HUES64 (cell line): ENCODE measurements around the gene PARD3.
"Not testable (repeated sequence)": the region's sequence is repeated elsewhere in the genome, so short reads cannot be mapped to it uniquely, and the experiment has no call there.

Source experiments
- H3K27ac ChIP-seq: 2 replicates; pipeline ENCODE4 v1.7.0; 2013; ENCODE audit warnings: low read depth, low read length, inconsistent platforms
- H3K27me3 ChIP-seq: 2 replicates; pipeline ENCODE4 v1.6.1; 2013; ENCODE audit warnings: mild to moderate bottlenecking, low read length; ENCODE audit not compliant: insufficient read depth
- H3K36me3 ChIP-seq: 2 replicates; pipeline ENCODE4 v1.6.1; 2013; ENCODE audit warnings: mild to moderate bottlenecking, low read length; ENCODE audit not compliant: insufficient read depth
- H3K4me1 ChIP-seq: 2 replicates; pipeline ENCODE4 v1.6.1; 2013; ENCODE audit warnings: mild to moderate bottlenecking, low read length, moderate library complexity; ENCODE audit not compliant: insufficient read depth
- H3K4me3 ChIP-seq: 2 replicates; pipeline ENCODE4 v1.5.1; 2013; ENCODE audit warnings: mild to moderate bottlenecking, low read length, moderate library complexity
- H3K9ac ChIP-seq: 2 replicates; pipeline ENCODE4 v1.6.1; 2013; ENCODE audit warnings: mild to moderate bottlenecking, low read depth, low read length
- H3K9me3 ChIP-seq: 2 replicates; pipeline ENCODE4 v1.6.1; 2013; ENCODE audit warnings: low read depth, low read length; ENCODE audit not compliant: insufficient read depth
- WGBS: fragments of 150-250, 120-280 bp; methylation state at CpG from one replicate; pipeline ENCODE4 v1.1.7; 2013; ENCODE audit warnings: missing lambda C conversion rate; 5-methylcytosine and 5-hydroxymethylcytosine counted together

Gene PARD3

GRCh38 chr10:34646331-34646730, 168.8 kb downstream of the PARD3 start:
- Histone ChIP-seq H3K27ac (no peak overlapping the region), H3K27me3 (no peaks in the 10 kb centered on the region), H3K4me3 (no peak overlapping the region), H3K9ac (no peak overlapping the region), H3K9me3 (no peaks in the 10 kb centered on the region), H3K4me1 (peaks cover 9% of the 10 kb centered on the region), H3K36me3 (no peaks in the 10 kb centered on the region)
- 97% methylated on average over 6 of the region's 6 CpGs for WGBS

GRCh38 chr10:34644815-34645214, 170.3 kb downstream of the PARD3 start:
- H3K9me3 ChIP-seq, H3K9ac ChIP-seq, H3K36me3 ChIP-seq, H3K4me3 ChIP-seq, H3K4me1 ChIP-seq, H3K27ac ChIP-seq, H3K27me3 ChIP-seq: not testable (repeated sequence)
- 92% methylated on average over 2 of the region's 3 CpGs for WGBS

GRCh38 chr10:34644224-34644623, 170.9 kb downstream of the PARD3 start:
- Histone ChIP-seq H3K27ac (no peak overlapping the region), H3K4me3 (no peak overlapping the region), H3K9me3 (no peaks in the 10 kb centered on the region), H3K4me1 (0 out of 2 replicates have a peak, but pooled peaks cover 5% of the 10 kb centered on the region), H3K9ac (no peak overlapping the region), H3K36me3 (no peaks in the 10 kb centered on the region), H3K27me3 (no peaks in the 10 kb centered on the region)
- 91% methylated on average over 3 of the region's 3 CpGs for WGBS

GRCh38 chr10:34643620-34644019, 171.5 kb downstream of the PARD3 start:
- Histone ChIP-seq H3K9ac (no peak overlapping the region), H3K9me3 (no peaks in the 10 kb centered on the region), H3K27me3 (no peaks in the 10 kb centered on the region), H3K27ac (no peak overlapping the region), H3K4me3 (no peak overlapping the region), H3K36me3 (no peaks in the 10 kb centered on the region), H3K4me1 (0 out of 2 replicates have a peak, but pooled peaks cover 2% of the 10 kb centered on the region)
- WGBS, result 90% methylated on average over 4 of the region's 5 CpGs

- H3K27ac ChIP-seq, result no peak overlapping the region
- H3K36me3 ChIP-seq, result no peaks in the 10 kb centered on the region
- no peak overlapping the region for H3K4me3 ChIP-seq
- H3K9ac ChIP-seq, result no peak overlapping the region
- no peaks in the 10 kb centered on the region for H3K27me3 ChIP-seq
- peaks cover 12% of the 10 kb centered on the region for H3K4me1 ChIP-seq
- WGBS, result 91% methylated on average over 12 of the region's 12 CpGs
- H3K9me3 ChIP-seq, result no peaks in the 10 kb centered on the region
Measured at GRCh38 chr10:34641913-34642558, 173.1 kb downstream of the PARD3 start.

- no peak overlapping the region for H3K9ac ChIP-seq
- H3K36me3 ChIP-seq, result no peaks in the 10 kb centered on the region
- 94% methylated on average over 18 of the region's 18 CpGs for WGBS
- no peak overlapping the region for H3K27ac ChIP-seq
- no peak overlapping the region for H3K4me3 ChIP-seq
- no peaks in the 10 kb centered on the region for H3K27me3 ChIP-seq
- H3K4me1 ChIP-seq, result peaks cover 17% of the 10 kb centered on the region
- no peaks in the 10 kb centered on the region for H3K9me3 ChIP-seq
Measured at GRCh38 chr10:34641147-34641912, 173.8 kb downstream of the PARD3 start.

- 21% methylated on average over 2 of the region's 4 CpGs for WGBS
- no peak overlapping the region for H3K27ac ChIP-seq
- no peaks in the 10 kb centered on the region for H3K9me3 ChIP-seq
- H3K4me3 ChIP-seq, result no peak overlapping the region
- no peak overlapping the region for H3K9ac ChIP-seq
- no peaks in the 10 kb centered on the region for H3K27me3 ChIP-seq
- H3K36me3 ChIP-seq, result no peaks in the 10 kb centered on the region
- H3K4me1 ChIP-seq, result peaks cover 21% of the 10 kb centered on the region
Measured at GRCh38 chr10:34638406-34639054, 176.6 kb downstream of the PARD3 start.

- no peaks in the 10 kb centered on the region for H3K27me3 ChIP-seq
- 15% methylated on average over 9 of the region's 9 CpGs for WGBS
- H3K9me3 ChIP-seq, result no peaks in the 10 kb centered on the region
- H3K36me3 ChIP-seq, result no peaks in the 10 kb centered on the region
- H3K9ac ChIP-seq, result no peak overlapping the region
- H3K4me1 ChIP-seq, result peaks cover 21% of the 10 kb centered on the region
- no peak overlapping the region for H3K27ac ChIP-seq
- no peak overlapping the region for H3K4me3 ChIP-seq
Measured at GRCh38 chr10:34637418-34637911, 177.6 kb downstream of the PARD3 start.

GRCh38 chr10:34635111-34635510, 180.0 kb downstream of the PARD3 start:
- H3K4me1 ChIP-seq, result peaks cover 21% of the 10 kb centered on the region
- H3K9me3 ChIP-seq, result no peaks in the 10 kb centered on the region
- H3K9ac ChIP-seq, result no peak overlapping the region
- H3K36me3 ChIP-seq, result no peaks in the 10 kb centered on the region
- H3K27ac ChIP-seq, result no peak overlapping the region
- no peaks in the 10 kb centered on the region for H3K27me3 ChIP-seq
- H3K4me3 ChIP-seq, result no peak overlapping the region
- WGBS, result 92% methylated on average over 6 of the region's 6 CpGs

- H3K36me3 ChIP-seq, result no peaks in the 10 kb centered on the region
- no peaks in the 10 kb centered on the region for H3K9me3 ChIP-seq
- 97% methylated on average over 10 of the region's 10 CpGs for WGBS
- H3K27ac ChIP-seq, result no peak overlapping the region
- H3K27me3 ChIP-seq, result no peaks in the 10 kb centered on the region
- peaks cover 21% of the 10 kb centered on the region for H3K4me1 ChIP-seq
- H3K4me3 ChIP-seq, result no peak overlapping the region
- no peak overlapping the region for H3K9ac ChIP-seq
Measured at GRCh38 chr10:34633374-34633773, 181.7 kb downstream of the PARD3 start.

GRCh38 chr10:34629084-34629483, 186.0 kb downstream of the PARD3 start:
- Histone ChIP-seq H3K27me3 (no peaks in the 10 kb centered on the region), H3K9me3 (no peaks in the 10 kb centered on the region), H3K36me3 (no peaks in the 10 kb centered on the region), H3K4me3 (no peak overlapping the region), H3K27ac (no peak overlapping the region), H3K9ac (no peak overlapping the region), H3K4me1 (no peaks in the 10 kb centered on the region)
- 95% methylated on average over 5 of the region's 5 CpGs for WGBS
